ENCODE results near the gene MTOR. TPM values are rescaled to one million over a fixed set of nuclear protein-coding genes. Genes with fewer than 3 reads are reported as not detected.

Gene MTOR
- total and polyA plus RNA-seq, 2 of the 8 experiments (the other 6 are each of a cell fraction or from before 2014, with no cell fraction given): 44.2 to 76.8 TPM

DNA sequence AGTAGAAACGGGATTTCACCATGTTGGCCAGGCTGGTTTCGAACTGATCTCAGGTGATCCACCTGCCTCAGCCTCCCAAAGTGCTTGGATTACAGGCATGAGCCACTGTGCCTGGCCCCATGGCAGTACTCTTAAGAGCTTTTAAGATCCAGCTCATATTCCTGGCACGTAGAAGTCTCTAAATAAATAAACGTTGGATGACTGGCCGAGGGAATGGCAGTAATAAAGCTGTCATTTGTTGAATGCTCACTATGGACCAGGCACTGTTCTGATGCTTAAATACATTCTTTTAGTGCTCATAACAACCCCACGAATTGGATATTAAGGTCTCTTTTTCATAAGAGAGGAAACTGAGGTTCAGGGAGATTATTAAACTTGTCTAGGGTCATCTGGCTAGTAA lies 31.5 kb upstream of the MTOR start:
- no peak overlapping the region for H3K4me3 ChIP-seq (ENCODE audit: extremely low read depth in 1 of 4, insufficient read depth in 2 of 4, low read depth in 3 of 4, low read length in 4 of 4)
- H3K23me2 ChIP-seq (ENCODE audit: low read depth, low read length): no peaks in the 10 kb centered on the region
- H3K27ac ChIP-seq (ENCODE audit: low read depth, low read length): no peak overlapping the region
- TF ChIP-seq KDM5A (IDR thresholded peaks at IDR 0.05; ENCODE audit: low read length): no peak
- TF ChIP-seq, protein P1, sequence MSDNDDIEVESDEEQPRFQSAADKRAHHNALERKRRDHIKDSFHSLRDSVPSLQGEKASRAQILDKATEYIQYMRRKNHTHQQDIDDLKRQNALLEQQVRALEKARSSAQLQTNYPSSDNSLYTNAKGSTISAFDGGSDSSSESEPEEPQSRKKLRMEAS (IDR thresholded peaks at IDR 0.05): no peak
- TF ChIP-seq NANOG (IDR thresholded peaks at IDR 0.05; ENCODE audit: insufficient read depth, low read depth, low read length, poor library complexity, severe bottlenecking): no peak
- no peak for TF ChIP-seq PHF8 (conservative IDR thresholded peaks at IDR 0.05; ENCODE audit: low read depth, low read length)
- TF ChIP-seq, protein P2, sequence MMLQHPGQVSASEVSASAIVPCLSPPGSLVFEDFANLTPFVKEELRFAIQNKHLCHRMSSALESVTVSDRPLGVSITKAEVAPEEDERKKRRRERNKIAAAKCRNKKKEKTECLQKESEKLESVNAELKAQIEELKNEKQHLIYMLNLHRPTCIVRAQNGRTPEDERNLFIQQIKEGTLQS (IDR thresholded peaks at IDR 0.05; ENCODE audit: insufficient read depth, low read depth, low read length): no peak
- no peak for TF ChIP-seq SIRT6 (IDR thresholded peaks at IDR 0.05; ENCODE audit: low read length)
- no peak for TF ChIP-seq SIX5 (IDR thresholded peaks at IDR 0.05; ENCODE audit: low read depth, low read length)
- TF ChIP-seq CTBP2 (IDR thresholded peaks at IDR 0.05; ENCODE audit: borderline replicate concordance, insufficient read depth, insufficient read length, low read length): no peak
- no peak for TF ChIP-seq EP300 (IDR thresholded peaks at IDR 0.05; ENCODE audit: borderline replicate concordance in 1 of 2, low read depth in 2 of 2, low read length in 2 of 2)
- no peak for TF ChIP-seq HDAC6 (IDR thresholded peaks at IDR 0.05; ENCODE audit: low read depth, low read length)
- TF ChIP-seq TAF7 (optimal IDR thresholded peaks at IDR 0.05; ENCODE audit: borderline replicate concordance, low read depth, low read length): no peak
- TF ChIP-seq CBX5 (IDR thresholded peaks at IDR 0.05; ENCODE audit: low read depth, low read length): no peak
- no peak overlapping the region for H2BK20ac ChIP-seq (ENCODE audit: low read length)
- H3K4me2 ChIP-seq (ENCODE audit: insufficient read depth in 1 of 2, low read depth in 2 of 2, low read length in 2 of 2): no peak overlapping the region
- H4K20me1 ChIP-seq (replicated peaks in 1 of 2; ENCODE audit: control insufficient read depth in 1 of 2, insufficient read depth in 2 of 2, low read length in 2 of 2): peaks cover 0 to 1% of the 10 kb centered on the region in 2 experiments
- DNase-seq (ENCODE audit: low read depth in 1 of 2, low spot score in 2 of 2): no peak
- 92% methylated on average over 6 of the region's 6 CpGs; no CpG with 5 or more reads in 1 of the 2 experiments for WGBS, 2 experiments (ENCODE audit: extremely low coverage in 1 of 2, insufficient coverage in 1 of 2, insufficient read length in 1 of 2, insufficient replicate concordance in 2 of 2, low coverage in 1 of 2, low lambda C conversion rate in 2 of 2, missing lambda C conversion rate in 1 of 2)
- H3K79me1 ChIP-seq (ENCODE audit: low read depth, low read length): peaks cover 3% of the 10 kb centered on the region
- peaks cover 0 to 9% (median 3%) of the 10 kb centered on the region in 4 experiments; a peak in 4 of 8 replicates for H3K36me3 ChIP-seq (ENCODE audit: control insufficient read depth in 2 of 4, insufficient read depth in 4 of 4, low read length in 3 of 4)
- no peak overlapping the region for H3K18ac ChIP-seq (ENCODE audit: extremely low read depth, low read length)
- H3K9ac ChIP-seq (replicated peaks in 1 of 4; ENCODE audit: extremely low read depth in 1 of 4, low read depth in 3 of 4, low read length in 3 of 4): no peak overlapping the region
- no peak overlapping the region for H2AFZ ChIP-seq (ENCODE audit: low read length)
- no peak for FAIRE-seq
- no peak overlapping the region for H2BK12ac ChIP-seq (ENCODE audit: low read depth, low read length)
- no peak overlapping the region for H3K4ac ChIP-seq (replicated peaks; ENCODE audit: insufficient read length, low read depth, low read length)
- no peak overlapping the region for H2AK5ac ChIP-seq (ENCODE audit: low read depth, low read length)
- no peaks in the 10 kb centered on the region for H3K27me3 ChIP-seq (replicated peaks in 1 of 4; ENCODE audit: control insufficient read depth in 3 of 4, extremely low read depth in 1 of 4, insufficient read depth in 3 of 4, low read length in 3 of 4)
- H2BK5ac ChIP-seq (ENCODE audit: low read depth, low read length): no peak overlapping the region
- H2BK15ac ChIP-seq (ENCODE audit: low read length): no peak overlapping the region
- H4K91ac ChIP-seq (replicated peaks; ENCODE audit: insufficient read length, low read length): no peak overlapping the region
- POLR2A ChIA-PET (ENCODE audit: partially characterized antibody): interaction anchor here (1.1 kb wide), 2 partner anchors 18 to 26 kb away, joined by 3 read pairs; no protein-coding TSS in a partner anchor
- no peak overlapping the region for H3K56ac ChIP-seq (replicated peaks; ENCODE audit: insufficient read length, low read depth, low read length)
- H3K23ac ChIP-seq (ENCODE audit: insufficient read length): no peak overlapping the region
- no peaks in the 10 kb centered on the region for H3K9me3 ChIP-seq (ENCODE audit: insufficient read depth in 2 of 2, low read depth in 1 of 2, low read length in 1 of 2)
- H3K4me1 ChIP-seq (replicated peaks in 1 of 4; ENCODE audit: control insufficient read depth in 3 of 4, insufficient read depth in 4 of 4, low read length in 3 of 4): peaks cover 0 to 4% (median 2%) of the 10 kb centered on the region in 4 experiments; a peak in 6 of 7 replicates
- H4K8ac ChIP-seq (ENCODE audit: extremely low read depth, insufficient read depth, low read length): no peak overlapping the region
- no peak overlapping the region for H2BK120ac ChIP-seq (replicated peaks; ENCODE audit: low read depth, low read length)
- H4K5ac ChIP-seq (ENCODE audit: insufficient read length, low read depth, low read length): no peak overlapping the region
- no peak overlapping the region for H3K14ac ChIP-seq (ENCODE audit: insufficient read length)
- H3K79me2 ChIP-seq (ENCODE audit: control insufficient read depth in 1 of 2, insufficient read depth in 2 of 2, low read length in 2 of 2): peaks cover 0 to 4% of the 10 kb centered on the region in 2 experiments; a peak in 1 of 4 replicates
- CTCF ChIA-PET (ENCODE audit: partially characterized antibody): interaction anchor here (0.7 kb wide), 1 partner anchor 43 kb away, joined by 3 read pairs; no protein-coding TSS in a partner anchor

Measured in H1 (cell line).